Type B pancreatic cell (in vitro differentiated cells): ENCODE results near the gene CFDP1. TPM values are rescaled to one million over a fixed set of nuclear protein-coding genes. Genes with fewer than 3 reads are reported as not detected.

Experiments used
- DNase-seq: peaks from one replicate; pipeline ENCODE4 v3.0.0; 2021; ENCODE audit warnings: mixed read lengths; ENCODE audit not compliant: unreplicated experiment; ENCODE audit errors: extremely low spot score
- H3K27ac Mint-ChIP-seq: 2 replicates; pipeline ENCODE4 v1.8.0; 2021; ENCODE audit warnings: mild to moderate bottlenecking, mixed read lengths
- H3K27me3 Mint-ChIP-seq: 2 replicates; pipeline ENCODE4 v1.8.0; 2021; ENCODE audit warnings: mixed read lengths
- H3K36me3 Mint-ChIP-seq: 2 replicates; pipeline ENCODE4 v1.8.0; 2021; ENCODE audit warnings: mixed read lengths
- H3K4me1 Mint-ChIP-seq: one replicate; pipeline ENCODE4 v1.8.0; 2021; ENCODE audit warnings: mixed read lengths; ENCODE audit not compliant: unreplicated experiment
- H3K4me3 Mint-ChIP-seq: 2 replicates; pipeline ENCODE4 v1.8.0; 2021; ENCODE audit warnings: mild to moderate bottlenecking, mixed read lengths
- H3K9me3 Mint-ChIP-seq: 2 replicates; pipeline ENCODE4 v1.8.0; 2021; ENCODE audit warnings: mixed read lengths
- CTCF ChIP-seq: fragments of 200-600 bp; sonication (generic); conservative IDR thresholded peaks from 2 replicates; pipeline ENCODE4 v1.5.0; 2021; ENCODE audit warnings: antibody characterized with exemption, mild to moderate bottlenecking
- total RNA-seq: library from RNA; stranded (reverse); gene quantifications from 2 replicates; pipeline ENCODE4 v1.2.1, GENCODE V29; 2021; ENCODE audit warnings: low replicate concordance

CFDP1 gene
- total RNA-seq, 1 donor from 2014 or later: 84.9 TPM

- TF ChIP-seq CTCF: no peak
- DNase-seq: no peak
- Mint-ChIP-seq H3K27me3 (no peaks in the 10 kb centered on the region), H3K4me3 (no peak overlapping the region), H3K27ac (peak overlapping the region; percentile 72), H3K4me1 (peaks cover 20% of the 10 kb centered on the region), H3K9me3 (no peaks in the 10 kb centered on the region), H3K36me3 (peaks cover 11% of the 10 kb centered on the region)
Observed at GRCh38 chr16:75320435-75320834, 112.9 kb downstream of the CFDP1 start.

DNA sequence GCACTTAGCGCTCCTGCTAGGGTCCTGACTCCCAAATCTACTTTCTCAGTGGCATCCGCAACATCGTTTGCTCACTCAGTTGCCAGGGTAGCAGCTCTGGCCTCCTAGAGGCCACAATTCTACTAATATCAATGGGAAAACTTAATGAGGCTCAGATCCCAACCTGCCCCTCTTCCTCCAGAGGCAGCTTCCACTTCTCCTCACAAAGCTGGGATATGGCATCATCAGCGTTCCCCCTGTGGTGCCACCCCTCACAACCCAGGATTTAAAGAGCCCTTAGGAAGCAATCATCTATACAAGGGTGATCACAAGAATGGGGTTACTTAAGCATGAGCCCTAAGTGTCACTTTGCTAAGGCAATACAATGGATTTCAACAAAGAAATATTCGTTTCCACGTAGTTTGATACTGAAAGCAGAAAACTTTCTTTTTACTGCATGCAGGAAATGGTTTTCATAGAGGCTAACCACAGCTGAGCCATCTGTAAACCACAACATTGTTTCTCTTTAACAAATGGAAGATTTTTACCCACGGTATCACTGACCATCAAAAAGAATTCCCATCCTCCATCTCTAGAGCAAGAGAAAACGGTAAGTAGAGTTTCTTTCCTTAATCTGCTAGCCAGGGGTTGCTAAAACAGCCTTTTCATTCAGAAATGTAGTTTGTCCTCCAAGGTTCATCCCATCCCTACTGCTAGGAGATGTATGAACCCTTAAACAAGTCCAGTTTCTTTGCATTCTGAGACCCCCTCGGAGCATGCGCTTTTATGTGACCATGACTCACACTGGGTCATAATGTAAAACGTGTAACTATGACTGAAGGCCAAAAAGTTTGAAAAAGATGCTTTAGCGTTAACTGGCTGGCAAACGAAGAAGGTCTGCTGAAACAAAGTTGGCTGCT, 113.5 kb downstream of the CFDP1 start:
- no peaks in the 10 kb centered on the region for H3K9me3 Mint-ChIP-seq
- no peak for DNase-seq
- H3K4me1 Mint-ChIP-seq: peaks cover 18% of the 10 kb centered on the region
- no peak overlapping the region for H3K4me3 Mint-ChIP-seq
- peaks cover 11% of the 10 kb centered on the region for H3K36me3 Mint-ChIP-seq
- no peak overlapping the region for H3K27ac Mint-ChIP-seq
- TF ChIP-seq CTCF: no peak
- H3K27me3 Mint-ChIP-seq: no peaks in the 10 kb centered on the region

DNA sequence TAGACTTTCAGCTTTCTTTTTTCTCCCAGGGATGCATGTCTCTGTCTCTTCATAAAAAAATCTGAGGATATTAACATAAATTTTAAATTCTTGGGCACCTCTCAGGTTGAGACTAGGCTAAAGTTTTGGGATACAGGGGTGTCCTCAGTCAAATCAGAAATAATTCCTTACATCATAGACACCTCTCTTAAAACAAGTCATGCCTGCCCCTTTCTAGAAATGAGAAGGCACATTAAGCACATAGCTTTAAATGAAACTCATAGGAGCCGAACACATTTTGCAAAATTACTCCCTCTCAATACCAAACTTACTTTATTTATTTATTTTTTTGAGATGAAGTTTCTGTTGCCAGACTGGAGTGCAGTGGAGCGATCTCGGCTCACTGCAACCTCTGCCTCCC, 114.6 kb downstream of the CFDP1 start:
- Mint-ChIP-seq H3K27ac (no peak overlapping the region), H3K9me3 (no peaks in the 10 kb centered on the region), H3K27me3 (no peaks in the 10 kb centered on the region), H3K36me3 (peaks cover 11% of the 10 kb centered on the region), H3K4me3 (no peak overlapping the region), H3K4me1 (peaks cover 10% of the 10 kb centered on the region)
- no peak for TF ChIP-seq CTCF
- DNase-seq: no peak

DNA sequence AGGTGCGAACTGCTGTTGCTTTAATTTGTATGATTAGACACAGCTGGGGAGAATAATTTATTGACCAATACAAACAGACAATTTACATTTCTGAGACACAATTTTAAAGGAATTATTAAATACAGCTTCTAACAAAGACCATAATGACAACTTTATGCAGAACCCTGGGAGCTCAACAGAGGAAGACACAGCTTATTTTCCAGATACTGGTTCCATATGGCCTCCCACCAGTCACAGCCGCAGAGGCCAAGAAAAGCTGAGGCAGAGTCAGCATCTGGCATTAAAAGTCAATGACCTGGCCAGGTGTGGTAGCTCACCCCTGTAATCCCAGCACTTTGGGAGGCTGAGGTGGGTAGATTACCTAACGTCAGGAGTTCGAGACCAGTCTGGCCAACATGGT, 115.8 kb downstream of the CFDP1 start:
- Mint-ChIP-seq H3K36me3 (peaks cover 10% of the 10 kb centered on the region), H3K27me3 (no peaks in the 10 kb centered on the region), H3K4me1 (peaks cover 12% of the 10 kb centered on the region), H3K4me3 (no peak overlapping the region), H3K9me3 (no peaks in the 10 kb centered on the region), H3K27ac (no peak overlapping the region)
- no peak for DNase-seq
- no peak for TF ChIP-seq CTCF

DNA sequence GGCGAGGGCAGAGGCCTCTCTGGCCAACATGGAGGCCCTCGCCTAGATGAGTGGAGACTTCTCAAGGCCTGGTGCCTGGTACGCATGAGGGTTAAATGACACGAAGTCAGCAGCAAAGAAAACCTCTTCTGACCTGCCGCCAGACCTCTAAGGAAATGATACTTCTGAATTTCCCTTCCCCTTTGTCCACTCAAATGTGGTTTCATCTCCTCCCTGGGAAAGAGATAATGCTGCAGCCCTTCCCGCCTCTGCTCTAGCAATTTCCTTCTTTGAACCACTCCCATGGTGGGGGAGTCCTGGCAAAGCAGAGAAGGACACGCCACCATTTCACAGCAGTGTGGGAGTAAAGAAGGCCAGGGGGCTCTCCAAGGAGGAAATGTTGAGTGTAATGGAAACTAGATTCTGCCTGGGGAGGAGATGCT, 116.2 kb downstream of the CFDP1 start:
- H3K9me3 Mint-ChIP-seq: no peaks in the 10 kb centered on the region
- H3K27ac Mint-ChIP-seq: no peak overlapping the region
- no peak for DNase-seq
- H3K27me3 Mint-ChIP-seq: no peaks in the 10 kb centered on the region
- TF ChIP-seq CTCF: no peak
- no peak overlapping the region for H3K4me3 Mint-ChIP-seq
- peaks cover 12% of the 10 kb centered on the region for H3K4me1 Mint-ChIP-seq
- peaks cover 10% of the 10 kb centered on the region for H3K36me3 Mint-ChIP-seq
